Transverse colon (tissue), 4 donors: Measurements from ENCODE around the gene ZNF560.
"Not testable (repeated sequence)": the region's sequence is repeated elsewhere in the genome, so short reads cannot be mapped to it uniquely, and the experiment has no call there.

Experiments used
- CTCF ChIP-seq, 5 experiments: fragments of 200-600 bp in 3 of 5; fragments of 450-650 bp in 2 of 5; sonication (generic) in 3 of 5; IDR thresholded peaks; 1 replicate in 2 of 5; 2 replicates in 3 of 5; pipeline ENCODE4 v1.5.1; 2016 to 2017; ENCODE audit warnings: antibody characterized with exemption in 5 of 5, inconsistent platforms in 3 of 5, mild to moderate bottlenecking in 2 of 5, moderate library complexity in 1 of 5
- POLR2AphosphoS5 ChIP-seq, 3 donors: sonication (generic); formaldehyde crosslinking; IDR thresholded peaks; one replicate each; pipeline ENCODE4 v1.6.1; 2016; ENCODE audit warnings: antibody characterized with exemption in 3 of 3

- not testable (repeated sequence) for TF ChIP-seq CTCF, POLR2AphosphoS5 (IDR thresholded peaks at IDR 0.05)
These were observed 42.9 kb upstream of the ZNF560 start for GRCh38 chr19:9541281-9541680.
